GM12878 (cell line): ENCODE data around the gene PDGFA. TPM values are rescaled to one million over a fixed set of nuclear protein-coding genes. Genes with fewer than 3 reads are reported as not detected.

Experiments used
- ATAC-seq: fragments of 200-7000 bp; cut with Tn5 transposase; 3 replicates; pipeline ENCODE4 v1.9.1; 2020; ENCODE audit warnings: mild to moderate bottlenecking, moderate library complexity
- BruUV-seq: library from RNA; stranded (reverse); fragments of 400-500 nt; replicated peaks from 2 replicates; lab custom pipeline; 2021; lab: Mats Ljungman, UMichigan
- CTCF ChIA-PET: fragments of 300-600 bp; sonication (Branson Sonifier 250); formaldehyde crosslinking; extraction: SDS; loops from one replicate; lab custom pipeline; 2021; ENCODE audit warnings: inconsistent platforms; lab: Yijun Ruan, JAX
- POLR2A ChIA-PET: fragments of 350-600 bp; formaldehyde crosslinking; extraction: SDS; loops from one replicate; lab custom pipeline; 2021; ENCODE audit warnings: inconsistent platforms; lab: Charles Lee
- RAD21 ChIA-PET: fragments of 300-600 bp; sonication (Branson Sonifier 250); formaldehyde crosslinking; loops from one replicate; lab custom pipeline; 2023; ENCODE audit warnings: antibody characterized with exemption; ENCODE audit not compliant: unreplicated experiment; lab: Charles Lee
- SMC1A ChIA-PET: fragments of 300-600 bp; sonication (Branson Sonifier 250); formaldehyde crosslinking; loops from one replicate; lab custom pipeline; 2023; ENCODE audit not compliant: unreplicated experiment, uncharacterized antibody; lab: Charles Lee
- DNase-seq: peaks from one replicate; pipeline ENCODE4 v3.0.0-alpha.2; 2011; ENCODE audit warnings: low read depth, low spot score
- FAIRE-seq: peaks from 3 replicates; lab custom pipeline; 2011; peaks lifted over from hg19 to GRCh38; lab: Jason Lieb, UNC
- H2AFZ ChIP-seq: 2 replicates; pipeline ENCODE4 v1.6.0; 2011; ENCODE audit warnings: low read depth, low read length, control low read depth; ENCODE audit not compliant: control insufficient read depth
- H3K27ac ChIP-seq: 2 replicates; pipeline ENCODE4 v1.5.1; 2011; ENCODE audit warnings: control low read depth; ENCODE audit not compliant: control insufficient read depth, insufficient read depth
- H3K27me3 ChIP-seq, 2 experiments: replicated peaks in 1 of 2; 2 replicates each; pipeline versions ENCODE4 v1.6.0 to v1.6.1; 2011; ENCODE audit warnings: low read length in 1 of 2; ENCODE audit not compliant: control insufficient read depth in 2 of 2, insufficient read depth in 2 of 2
- H3K36me3 ChIP-seq, 2 experiments: 2 replicates each; pipeline ENCODE4 v1.5.1; 2011; ENCODE audit warnings: low read length in 1 of 2; ENCODE audit not compliant: control insufficient read depth in 2 of 2, insufficient read depth in 2 of 2
- H3K4me1 ChIP-seq: 2 replicates; pipeline ENCODE4 v1.6.1; 2011; ENCODE audit warnings: mild to moderate bottlenecking, low read length, moderate library complexity, mixed read lengths; ENCODE audit not compliant: control insufficient read depth, insufficient read depth
- H3K4me2 ChIP-seq: 2 replicates; pipeline ENCODE4 v1.6.0; 2011; ENCODE audit warnings: control low read depth; ENCODE audit not compliant: control insufficient read depth, insufficient read depth
- H3K4me3 ChIP-seq: fragments of 200-600 bp; sonication (generic); 2 replicates; pipeline ENCODE4 v1.5.1; 2016
- H3K79me2 ChIP-seq: 2 replicates; pipeline ENCODE4 v1.6.0; 2011; ENCODE audit warnings: low read length; ENCODE audit not compliant: control insufficient read depth, insufficient read depth
- H3K9ac ChIP-seq: 2 replicates; pipeline ENCODE4 v1.8.0; 2011; ENCODE audit warnings: low read length, control low read depth, mixed read lengths; ENCODE audit not compliant: control insufficient read depth, insufficient read depth
- H3K9me3 ChIP-seq: replicated peaks from 3 replicates; pipeline ENCODE4 v1.5.1; 2011; ENCODE audit warnings: mild to moderate bottlenecking, low read length; ENCODE audit not compliant: control insufficient read depth, insufficient read depth
- H4K20me1 ChIP-seq: 2 replicates; pipeline ENCODE4 v1.6.0; 2011; ENCODE audit not compliant: control insufficient read depth, insufficient read depth
- CUX1 ChIP-seq: IDR thresholded peaks from 2 replicates; pipeline ENCODE4 v1.6.1; 2012; ENCODE audit warnings: improper control_type of control experiment, low read depth, low read length; ENCODE audit not compliant: insufficient replicate concordance
- HDGF ChIP-seq: fragments of 450-650 bp; IDR thresholded peaks from 2 replicates; pipeline ENCODE4 v1.6.1; 2016; ENCODE audit warnings: antibody characterized with exemption
- KAT2A ChIP-seq: conservative IDR thresholded peaks from 2 replicates; pipeline ENCODE4 v1.6.1; 2011; ENCODE audit warnings: low read depth, low read length; ENCODE audit not compliant: control insufficient read depth
- MAX ChIP-seq: IDR thresholded peaks from 2 replicates; pipeline ENCODE4 v1.6.1; 2012; ENCODE audit warnings: low read depth, low read length, improper control_type of control experiment
- MLLT1 ChIP-seq: fragments of 450-650 bp; IDR thresholded peaks from 2 replicates; pipeline ENCODE4 v1.6.1; 2016; ENCODE audit warnings: mild to moderate bottlenecking
- PRDM15 ChIP-seq: fragments of 450-650 bp; formaldehyde crosslinking; IDR thresholded peaks from 2 replicates; pipeline ENCODE4 v1.4.0; 2020; ENCODE audit warnings: mild to moderate bottlenecking, moderate library complexity
- SMARCA5 ChIP-seq: fragments of 450-650 bp; IDR thresholded peaks from 2 replicates; pipeline ENCODE4 v1.6.1; 2017; ENCODE audit warnings: mild to moderate bottlenecking
- SUZ12 ChIP-seq: fragments of 200-600 bp; sonication (generic); IDR thresholded peaks from one replicate; pipeline ENCODE4 v1.6.1; 2018; ENCODE audit warnings: antibody characterized with exemption, mild to moderate bottlenecking; ENCODE audit not compliant: unreplicated experiment
- WRNIP1 ChIP-seq: IDR thresholded peaks from 2 replicates; pipeline ENCODE4 v1.6.1; 2011; ENCODE audit warnings: low read depth, low read length, improper control_type of control experiment, borderline replicate concordance
- ZNF24 ChIP-seq: fragments of 450-650 bp; IDR thresholded peaks from 2 replicates; pipeline ENCODE4 v1.6.1; 2017; ENCODE audit warnings: antibody characterized with exemption, mild to moderate bottlenecking
- WGBS: methylation state at CpG from one replicate; pipeline ENCODE4 v1.1.6; 2016; ENCODE audit warnings: low lambda C conversion rate; ENCODE audit not compliant: insufficient replicate concordance, insufficient coverage; ENCODE audit errors: missing lambda C conversion rate; 5-methylcytosine and 5-hydroxymethylcytosine counted together
- in situ Hi-C: fragments of 300-500 bp; cut with MboI; formaldehyde crosslinking; loops from 9 replicates; pipeline ENCODE4 v1.14.3; 2018; ENCODE audit warnings: mixed read lengths
- intact Hi-C: fragments of 100-400 bp; cut with micrococcal nuclease; formaldehyde crosslinking; loops from one replicate; pipeline ENCODE4 v1.14.2; 2022; ENCODE audit not compliant: unreplicated experiment
- polyA plus RNA-seq, 11 experiments: library from polyadenylated mRNA; depleted of rRNA in 4 of 11; unstranded in 6 of 11; stranded (reverse) in 5 of 11; fragments of >200 nt; fragmentation: Nextera tagmentation in 4 of 11; fragmentation: Illumina TruSeq in 1 of 11; extraction: Ambion mirVana in 4 of 11; extraction: Trizol in 1 of 11; gene quantifications; 1 replicate in 1 of 11; 2 replicates in 10 of 11; pipeline versions ENCODE4 v1.2.1 to v1.2.3, GENCODE V29; 2011 to 2016; ENCODE audit warnings: inconsistent platforms in 2 of 11, missing spikeins in 2 of 11, low read depth in 1 of 11
- total RNA-seq, 4 experiments: library from RNA; depleted of rRNA in 3 of 4; stranded (reverse); fragments of >200 nt in 3 of 4; fragmentation: Illumina TruSeq in 1 of 4; extraction: Trizol in 1 of 4; gene quantifications; 2 replicates each; pipeline versions ENCODE4 v1.2.1 to v1.2.3, GENCODE V29; 2013 to 2021

PDGFA gene
- total and polyA plus RNA-seq, 10 of the 15 experiments (the other 5 are each of a cell fraction or from before 2014, with no cell fraction given), result 2.5 to 10.0 (median 5.6) TPM

- TF ChIP-seq MLLT1, result no peak
Measured at GRCh38 chr7:475425-475728, 44.3 kb downstream of the PDGFA start (continued).

- Histone ChIP-seq H3K27ac (no peak overlapping the region), H4K20me1 (no peaks in the 10 kb centered on the region), H3K9ac (no peak overlapping the region), H3K4me3 (no peak overlapping the region), H3K4me1 (no peaks in the 10 kb centered on the region), H2AFZ (no peak overlapping the region), H3K4me2 (no peak overlapping the region), H3K79me2 (no peaks in the 10 kb centered on the region), H3K9me3 (no peaks in the 10 kb centered on the region; the same call in 2 of the 3 replicates), H3K27me3 (no peaks in the 10 kb centered on the region), H3K36me3 (no peaks in the 10 kb centered on the region)
- ATAC-seq, result no peak
- FAIRE-seq, result no peak
- RAD21 ChIA-PET, result no interaction called here
- intact Hi-C loops (no loop called here), in situ Hi-C loops (no loop called here)
- POLR2A ChIA-PET, result no interaction called here
- no peak for DNase-seq
- SMC1A ChIA-PET, result interaction anchor here (0.9 to 1.2 kb wide), 2 partner anchors 13 to 15 kb away, joined by 3 to 4 read pairs; no protein-coding TSS in a partner anchor
- CTCF ChIA-PET, result no interaction called here
- 49% methylated on average over 23 of the region's 23 CpGs for WGBS
- no TSS peak for BruUV-seq
- TF ChIP-seq CUX1 (no peak), SMARCA5 (no peak), PRDM15 (CRISPR knock-in tag) (no peak), WRNIP1 (no peak), ZNF24 (no peak), KAT2A (no peak), MAX (no peak), SUZ12 (no peak), HDGF (no peak)
Measured at GRCh38 chr7:474605-475424, 44.8 kb downstream of the PDGFA start.
